Gastrocnemius medialis (tissue), 4 donors: ENCODE measurements around the gene PTPRN2.

Experiments used
- CTCF ChIP-seq, 5 experiments: fragments of 450-650 bp in 3 of 5; fragments of 200-600 bp in 2 of 5; sonication (generic) in 2 of 5; IDR thresholded peaks in 4 of 5; conservative IDR thresholded peaks in 1 of 5; 1 replicate in 4 of 5; 2 replicates in 1 of 5; pipeline ENCODE4 v1.5.1; 2016 to 2019; ENCODE audit warnings: antibody characterized with exemption in 5 of 5, mild to moderate bottlenecking in 3 of 5, moderate library complexity in 3 of 5
- POLR2A ChIP-seq, 2 donors: fragments of 450-650 bp; IDR thresholded peaks; one replicate each; pipeline ENCODE4 v1.6.1; 2017; ENCODE audit warnings: antibody characterized with exemption in 2 of 2, mild to moderate bottlenecking in 2 of 2, moderate library complexity in 2 of 2

DNA sequence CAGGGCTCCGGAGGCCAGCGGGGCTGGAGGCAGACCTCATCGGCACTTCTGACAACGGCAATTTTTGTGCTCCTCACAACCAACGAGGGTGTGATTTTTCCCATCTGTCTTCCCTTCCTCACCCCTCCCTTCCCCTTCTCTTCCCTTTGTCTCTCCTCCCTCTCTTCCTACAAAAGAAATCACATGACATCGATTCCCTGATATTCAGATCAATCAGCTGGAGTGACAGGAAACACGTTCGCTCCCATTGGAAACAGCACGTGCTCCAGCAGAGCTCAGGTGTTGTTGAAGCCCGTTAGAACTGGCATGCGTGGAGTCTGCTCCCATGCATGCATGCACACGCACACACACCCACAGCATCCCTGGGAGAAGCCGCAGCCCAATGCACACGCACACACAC, 222.4 kb downstream of the PTPRN2 start:
- TF ChIP-seq CTCF (IDR thresholded peaks at IDR 0.05 in 4 of 5, conservative IDR thresholded peaks at IDR 0.05 in 1 of 5) (no peak), POLR2A (IDR thresholded peaks at IDR 0.05) (no peak)
